ENCODE data around the gene SPRR2B.

DNA sequence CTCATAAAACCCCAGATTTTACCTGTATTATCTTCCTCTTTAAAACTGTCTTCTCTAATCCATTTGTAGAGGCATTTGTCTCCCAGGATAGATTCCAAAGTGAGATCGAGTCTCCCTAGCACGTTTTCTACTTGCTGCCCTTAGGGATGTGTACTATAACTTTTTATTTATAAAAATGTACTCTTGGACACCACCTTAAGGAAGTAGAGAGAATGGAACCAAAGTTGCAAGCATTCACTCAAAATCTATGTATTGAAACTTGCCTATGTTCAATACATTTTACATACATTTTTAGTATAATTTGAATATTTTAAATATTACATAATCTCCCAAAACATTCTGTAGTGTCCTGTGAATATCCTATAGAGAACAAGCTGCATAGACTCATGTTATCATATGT is 13.3 kb downstream of the SPRR2B start:
- TF ChIP-seq POLR2A (IDR thresholded peaks at IDR 0.05; ENCODE audit: low read depth, low read length) (no peak), POLR2AphosphoS5 (IDR thresholded peaks at IDR 0.05; ENCODE audit: low read depth, low read length) (no peak), PAX5 (IDR thresholded peaks at IDR 0.05; ENCODE audit: insufficient read depth, low read length, severe bottlenecking) (no peak), SPI1 (IDR thresholded peaks at IDR 0.05; ENCODE audit: low read depth, low read length) (no peak), TAF1 (IDR thresholded peaks at IDR 0.05; ENCODE audit: low read depth, low read length) (no peak), POU2F2 (IDR thresholded peaks at IDR 0.05; ENCODE audit: low read depth, low read length) (no peak)

Data from GM12891 (cell line).